GM19023 (cell line): Measurements from ENCODE around the gene RPS6KA4.

ENCODE experiments used
- ATAC-seq: cut with Tn5 transposase; IDR thresholded peaks from one replicate; pipeline ENCODE4 v1.9.1; 2021; ENCODE audit warnings: mild to moderate bottlenecking, moderate library complexity; ENCODE audit not compliant: unreplicated experiment

The RPS6KA4 gene

DNA sequence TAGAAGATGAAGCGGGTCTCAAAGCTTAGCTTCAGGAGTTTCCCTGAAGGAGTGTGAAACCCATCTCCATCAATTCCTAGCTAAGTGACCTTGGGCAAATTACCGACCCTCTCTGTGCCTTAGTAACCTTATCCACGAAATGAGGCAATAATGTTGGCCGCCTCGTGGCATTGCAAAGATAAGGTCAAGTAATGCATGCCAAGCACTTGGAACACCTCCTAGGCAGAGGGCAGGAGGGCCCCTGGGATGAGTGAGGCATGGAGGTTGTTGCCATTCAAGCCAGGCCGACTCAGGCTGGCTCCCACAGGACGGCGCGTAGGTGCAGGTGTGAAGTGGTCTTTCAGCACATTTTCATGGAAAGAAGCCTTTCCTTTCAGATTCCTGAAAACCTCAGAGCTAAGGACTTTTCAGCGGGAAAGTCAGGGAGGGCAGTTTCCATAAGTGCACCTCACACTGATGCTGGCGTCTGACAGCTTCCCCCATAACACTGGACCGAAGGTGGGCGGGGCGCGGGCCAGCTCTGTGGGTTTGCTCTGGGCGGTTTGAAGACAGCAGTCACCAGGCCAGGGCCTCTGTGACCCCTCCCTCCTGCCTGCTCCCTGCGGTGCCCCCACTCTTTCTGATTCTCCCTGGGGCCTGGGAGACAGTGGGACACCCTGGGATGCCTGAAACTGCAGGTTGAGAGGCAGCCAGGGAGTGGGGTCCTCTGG is 25.2 kb downstream of the RPS6KA4 start:
- no peak for ATAC-seq

DNA sequence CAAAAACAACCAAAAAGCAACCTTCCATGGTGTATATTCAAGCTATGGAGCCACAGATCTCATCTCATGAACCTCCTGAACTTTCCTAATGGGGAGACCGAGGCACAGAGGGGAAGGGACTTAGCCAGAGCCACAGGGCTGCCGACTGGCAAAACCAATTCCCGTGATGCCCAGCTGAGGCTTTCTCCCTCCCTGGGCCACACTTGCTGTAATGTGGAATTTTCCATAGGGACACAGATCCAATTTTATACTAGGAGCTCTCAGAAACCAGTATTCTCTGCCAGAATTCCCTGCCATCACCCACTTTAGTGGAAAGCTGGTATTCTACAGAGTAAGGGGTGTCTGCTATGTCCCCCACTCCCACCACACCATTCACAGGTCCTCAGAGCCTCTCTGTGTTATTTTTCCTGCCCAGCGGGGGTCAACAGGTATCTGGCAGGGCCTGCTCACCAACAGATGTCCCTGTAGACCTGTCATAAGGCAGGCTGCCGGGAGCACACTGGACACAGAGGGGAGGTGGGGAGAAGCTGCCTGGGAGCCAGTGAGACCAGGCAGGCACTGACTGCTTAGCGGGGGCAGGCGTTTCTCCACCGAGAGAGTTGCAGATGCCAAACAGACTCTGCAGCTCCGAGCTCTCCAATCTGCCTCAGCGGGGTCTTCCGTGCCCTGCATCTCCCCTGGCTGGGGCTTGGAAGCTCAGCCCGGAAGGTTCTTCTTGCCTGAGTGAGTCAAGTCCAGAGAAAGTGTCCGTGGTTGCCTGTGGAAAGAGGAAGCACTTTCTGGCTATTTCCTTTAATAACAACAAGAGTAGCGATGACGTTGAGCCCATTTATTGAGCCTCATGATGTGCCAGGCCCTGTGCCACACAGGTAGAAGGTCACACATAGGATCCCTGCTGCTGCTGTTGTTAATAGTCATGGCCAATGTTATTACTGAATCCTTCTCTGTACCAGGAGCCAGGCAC is 26.3 kb downstream of the RPS6KA4 start:
- ATAC-seq = no peak

DNA sequence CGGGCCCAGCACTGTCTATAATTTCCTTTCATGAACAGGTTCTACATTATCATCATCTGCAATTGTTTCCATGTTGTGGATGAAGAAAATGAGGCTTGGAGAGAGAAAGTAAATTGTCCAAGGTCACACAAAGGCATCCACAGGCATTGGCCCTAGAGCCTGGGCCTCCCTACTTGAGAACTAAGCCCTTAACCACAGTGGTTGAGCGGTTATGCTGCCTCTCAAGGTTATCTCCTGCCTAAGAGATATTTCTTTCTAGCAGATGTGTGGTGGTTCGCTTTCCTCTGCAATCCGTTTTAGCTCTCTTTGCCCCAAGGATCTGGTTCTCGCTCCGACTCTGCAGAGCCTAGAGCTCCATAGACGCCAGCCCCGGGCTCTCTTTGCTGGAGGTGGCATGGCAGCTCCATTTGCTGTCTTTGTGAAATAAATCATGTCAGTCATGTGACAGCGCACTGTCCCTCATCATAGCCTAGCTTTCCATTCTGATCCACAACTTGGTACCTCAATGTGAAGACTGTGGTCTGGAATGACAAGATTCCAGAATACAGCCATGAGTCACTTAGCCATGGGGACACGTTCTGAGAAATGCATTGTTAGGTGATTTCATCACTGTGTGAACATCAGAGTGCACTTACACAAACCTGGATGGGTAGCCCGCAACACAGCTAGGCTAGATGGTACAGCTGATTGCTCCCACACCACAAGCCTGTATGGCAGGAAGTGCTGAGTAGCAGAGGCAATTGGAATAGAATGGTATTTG is 27.2 kb downstream of the RPS6KA4 start:
- no peak for ATAC-seq

DNA sequence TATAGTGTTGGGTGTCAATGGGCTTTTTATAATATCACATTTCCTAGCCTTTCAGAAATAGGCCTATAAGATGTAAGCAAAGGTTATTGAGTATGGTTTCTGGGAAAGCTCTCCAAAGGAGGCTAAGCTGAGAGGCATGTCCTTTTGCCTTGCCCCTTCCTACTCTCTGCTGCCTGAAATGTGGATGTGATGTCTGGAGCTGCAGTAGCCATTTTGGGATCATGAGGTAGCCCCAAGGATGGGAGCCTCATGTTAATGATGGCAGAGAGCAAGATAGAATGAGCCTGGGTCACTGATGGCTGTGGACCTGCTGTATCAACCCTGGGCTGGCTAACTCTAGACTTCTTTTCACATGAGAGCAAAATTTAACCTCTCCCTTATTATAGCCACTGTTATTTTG is 29.0 kb downstream of the RPS6KA4 start:
- no peak for ATAC-seq

DNA sequence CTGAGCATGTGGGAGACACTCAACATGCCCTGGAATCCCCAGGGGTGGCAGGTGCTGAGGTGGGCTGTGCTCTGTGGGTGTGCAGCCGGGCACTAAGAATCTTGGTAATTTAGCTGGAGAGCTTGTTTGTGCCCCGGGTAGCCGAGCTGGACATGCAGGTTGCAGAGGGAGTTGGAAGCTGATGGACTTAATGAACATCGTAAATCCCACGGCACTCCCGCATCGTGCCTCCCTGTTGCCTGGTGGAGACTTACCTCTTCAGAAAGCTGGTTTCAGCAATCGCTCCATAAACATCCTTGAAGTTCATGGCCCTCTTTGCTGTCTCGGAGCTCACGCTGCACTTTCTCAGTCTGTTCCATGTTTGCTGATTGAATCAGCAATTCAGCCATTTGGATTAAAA is 29.9 kb downstream of the RPS6KA4 start:
- ATAC-seq = no peak

DNA sequence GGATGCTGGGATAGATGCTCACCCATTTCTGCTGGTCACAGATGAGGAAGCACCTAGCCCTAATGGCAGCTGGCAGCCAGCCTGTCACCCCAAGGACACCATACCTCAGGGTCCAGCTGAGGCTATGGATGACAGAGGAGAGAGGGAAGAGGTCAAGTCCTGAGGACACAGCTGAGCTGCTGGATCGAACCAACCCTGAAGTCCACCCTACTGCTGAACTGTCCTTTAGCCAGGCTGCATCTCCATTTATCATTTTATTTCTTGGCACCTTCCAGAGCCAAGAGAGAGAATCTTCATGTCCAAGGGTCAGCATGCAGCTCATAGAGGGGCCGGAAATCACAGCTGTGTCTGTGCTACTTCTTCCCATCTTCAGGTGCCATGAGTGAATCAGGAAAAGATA is 30.9 kb downstream of the RPS6KA4 start:
- no peak for ATAC-seq

DNA sequence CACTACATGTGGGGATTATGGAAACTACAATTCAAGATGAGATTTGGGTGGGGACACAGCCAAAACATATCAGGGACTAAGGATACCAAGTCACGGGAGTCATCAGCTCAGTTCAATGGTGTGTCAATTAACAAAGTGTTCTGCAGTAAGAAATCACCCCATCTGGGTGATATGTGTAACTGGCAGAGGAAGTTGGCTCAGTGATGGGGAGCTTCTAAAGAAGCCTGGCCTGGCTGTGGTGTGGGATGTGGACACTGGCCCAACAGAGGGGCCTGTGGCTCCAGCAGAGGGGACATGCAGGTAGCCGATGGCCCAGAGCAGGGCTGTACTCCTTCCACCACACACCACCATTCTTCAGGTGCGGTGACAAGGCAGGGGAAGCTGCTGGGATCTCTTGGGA is 31.6 kb downstream of the RPS6KA4 start:
- no peak for ATAC-seq

DNA sequence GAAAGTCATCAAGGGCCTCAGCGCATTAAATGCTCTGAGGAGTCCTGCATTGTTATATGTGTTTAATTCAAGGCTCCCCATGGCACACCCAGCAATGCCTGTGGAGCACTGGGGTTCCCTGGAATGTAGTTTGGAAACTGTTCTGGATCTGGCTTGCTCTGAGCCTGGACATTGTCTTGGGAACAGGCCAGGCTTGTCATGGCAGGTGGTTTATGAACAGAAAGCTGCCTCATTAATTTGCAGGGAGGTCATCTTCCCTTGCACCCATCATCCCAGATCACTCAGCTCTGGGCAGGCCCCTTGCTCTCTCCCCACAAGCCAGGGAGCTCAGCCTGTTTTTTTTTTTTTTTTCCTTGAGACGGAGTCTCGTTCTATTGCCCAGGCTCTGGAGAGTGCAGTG is 32.9 kb downstream of the RPS6KA4 start:
- ATAC-seq = no peak

DNA sequence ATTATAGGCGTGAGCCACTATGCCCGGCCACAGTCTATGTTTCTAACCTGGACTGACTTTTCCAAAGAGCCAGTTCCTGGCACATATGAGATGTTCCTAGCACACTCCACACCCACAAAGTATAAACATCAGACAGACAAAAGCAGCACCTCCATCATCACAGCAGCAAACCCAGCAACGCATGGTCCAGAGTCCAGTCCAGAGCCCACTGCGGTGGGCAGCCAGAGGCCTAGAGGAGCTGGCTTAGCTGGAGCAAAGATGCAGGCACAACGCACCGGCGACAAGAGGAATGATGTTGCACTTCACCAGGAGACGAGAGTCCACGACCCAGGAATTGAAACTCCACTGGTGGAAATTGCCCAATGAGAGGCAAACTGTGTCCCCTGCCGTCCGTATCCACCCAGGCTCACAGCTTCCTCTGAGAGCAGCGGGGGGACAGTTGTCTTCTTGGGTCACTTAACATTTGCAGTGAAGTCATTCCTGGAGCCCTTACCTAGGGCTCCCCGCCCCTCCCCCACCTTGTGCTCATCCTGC is 36.6 kb downstream of the RPS6KA4 start:
- ATAC-seq = no peak

DNA sequence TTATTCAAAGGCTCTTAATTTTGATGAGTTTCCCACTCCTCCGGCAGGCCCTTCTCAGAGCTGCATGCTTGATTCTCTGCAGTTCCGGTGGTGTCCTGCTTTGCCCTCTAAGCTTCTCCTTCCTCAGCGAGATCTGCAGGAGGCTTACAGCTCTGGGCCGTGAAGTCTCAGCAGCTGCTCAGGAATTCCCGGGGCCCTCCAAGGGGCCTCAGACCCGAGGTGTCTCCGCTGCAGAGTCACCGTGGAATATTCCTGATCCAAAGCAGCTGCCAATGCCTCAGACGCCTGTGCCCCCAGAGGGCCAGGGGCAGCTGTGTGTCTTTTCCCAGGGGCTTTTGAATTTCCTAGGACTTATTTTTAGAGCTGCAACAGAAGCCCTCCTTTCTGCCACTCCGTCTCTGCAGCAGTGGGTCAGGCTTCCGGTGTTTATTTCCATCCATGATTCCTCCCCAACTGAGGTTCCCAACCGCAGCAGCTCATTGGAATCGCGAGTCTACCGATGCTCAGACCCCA is 37.2 kb downstream of the RPS6KA4 start:
- ATAC-seq = no peak

DNA sequence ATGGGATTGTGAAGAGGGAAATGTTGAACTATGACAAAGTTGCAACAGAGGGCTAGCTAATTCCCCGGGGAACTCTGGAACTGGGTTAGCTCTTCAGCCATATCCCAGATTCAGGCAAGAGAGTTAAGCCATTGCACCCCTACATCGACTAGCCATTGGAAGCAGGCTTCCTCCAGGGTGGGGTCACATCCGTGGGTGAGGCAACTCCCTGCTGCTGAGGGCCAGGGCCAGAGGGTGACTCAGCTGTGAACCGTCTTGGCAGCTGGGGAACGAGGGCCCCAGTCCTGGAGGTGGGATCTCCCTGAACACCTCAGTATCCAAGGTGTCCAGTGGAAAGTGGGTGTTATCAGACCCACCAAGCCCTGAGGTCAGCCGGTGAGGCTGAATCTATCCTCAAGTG is 41.1 kb downstream of the RPS6KA4 start:
- ATAC-seq = no peak

DNA sequence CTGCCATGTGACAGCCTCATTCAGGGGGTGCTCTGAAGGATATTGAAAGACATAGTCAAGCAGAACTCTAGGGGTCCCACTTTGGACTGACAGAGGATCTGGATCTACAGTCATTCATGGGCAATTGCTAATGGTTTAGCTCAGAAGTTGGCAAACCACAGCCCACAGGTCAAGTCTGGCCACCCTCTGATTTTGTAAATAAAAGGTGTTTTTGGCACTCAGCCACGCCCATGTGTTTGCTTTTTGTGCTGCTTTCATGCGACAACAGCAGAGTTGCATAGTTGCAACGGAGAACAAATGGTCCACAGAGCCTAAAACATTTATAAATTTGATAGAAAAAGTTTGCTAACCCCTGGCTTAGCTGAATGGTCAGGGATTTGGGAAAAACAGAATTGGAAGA is 41.7 kb downstream of the RPS6KA4 start:
- no peak for ATAC-seq

DNA sequence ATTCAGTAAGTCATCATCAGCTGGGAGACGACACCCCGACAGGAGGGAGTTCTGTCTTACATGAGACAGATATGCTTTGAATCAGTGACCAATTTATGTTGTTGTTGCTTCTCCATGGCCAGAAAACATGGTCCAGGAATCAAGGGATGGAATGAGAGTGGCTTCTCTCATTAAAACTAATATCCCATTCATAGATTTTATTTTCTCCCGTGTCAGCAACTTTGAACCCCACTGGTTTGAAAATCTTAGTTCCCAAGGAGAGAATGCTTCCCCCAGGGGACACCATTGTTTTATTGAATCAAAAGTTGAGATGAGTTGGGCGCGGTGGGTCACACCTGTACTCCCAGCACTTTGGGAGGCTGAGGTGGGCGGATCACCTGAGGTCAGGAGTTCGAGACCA is 42.8 kb downstream of the RPS6KA4 start:
- no peak for ATAC-seq

DNA sequence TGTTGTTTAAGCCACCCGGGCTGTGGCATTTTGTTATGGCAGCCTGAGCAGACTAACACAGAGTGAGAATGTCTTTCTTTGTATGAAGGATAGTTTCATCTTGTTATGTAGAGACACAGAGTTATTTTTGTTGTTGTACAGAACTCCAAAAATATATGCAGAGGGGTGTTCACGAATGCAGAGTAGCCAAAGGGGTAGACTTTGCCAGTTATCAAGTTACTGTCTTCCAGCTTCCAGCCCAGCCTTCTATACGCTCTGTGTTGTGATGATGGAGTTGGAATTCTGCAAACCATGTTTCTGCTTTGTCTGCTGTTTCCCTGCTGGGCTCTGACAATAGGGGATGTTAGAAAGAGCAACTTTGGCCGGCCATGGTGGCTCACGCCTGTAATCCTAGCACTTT is 44.1 kb downstream of the RPS6KA4 start:
- no peak for ATAC-seq

DNA sequence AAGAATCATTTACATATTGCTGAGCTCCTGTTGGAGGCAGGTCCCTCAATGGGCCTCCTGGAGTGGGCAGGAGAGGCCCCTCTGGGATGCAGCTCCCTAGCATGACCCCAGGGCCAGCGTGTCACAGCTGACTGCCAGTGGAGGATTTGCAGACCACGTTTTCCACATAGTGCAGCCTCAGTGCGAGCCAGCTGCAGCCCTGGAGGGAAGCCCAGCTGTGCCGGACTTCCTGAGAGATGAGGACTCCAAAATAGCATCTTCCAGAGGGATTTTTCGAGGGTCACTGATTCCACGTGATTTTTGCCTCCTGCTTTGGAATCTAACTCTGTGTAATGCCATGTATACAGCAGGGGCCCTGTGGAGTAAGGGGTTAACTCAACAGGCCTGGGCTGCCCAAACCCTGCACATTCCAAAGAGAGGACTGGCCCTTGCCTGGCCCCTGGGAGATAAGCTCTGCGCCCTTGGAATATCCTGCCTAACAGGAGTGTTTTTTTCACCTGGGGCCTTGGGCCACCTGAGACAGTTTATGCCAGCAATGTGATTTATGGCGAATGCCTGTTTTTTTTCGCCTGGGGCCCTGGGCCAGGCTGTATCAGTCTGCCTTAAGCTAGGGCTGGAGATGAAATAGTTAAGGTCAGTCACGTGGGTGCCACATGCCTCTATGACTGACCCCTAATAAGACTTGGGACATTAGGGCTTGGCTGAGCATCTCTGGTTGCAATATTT is 47.4 kb downstream of the RPS6KA4 start:
- no peak for ATAC-seq

DNA sequence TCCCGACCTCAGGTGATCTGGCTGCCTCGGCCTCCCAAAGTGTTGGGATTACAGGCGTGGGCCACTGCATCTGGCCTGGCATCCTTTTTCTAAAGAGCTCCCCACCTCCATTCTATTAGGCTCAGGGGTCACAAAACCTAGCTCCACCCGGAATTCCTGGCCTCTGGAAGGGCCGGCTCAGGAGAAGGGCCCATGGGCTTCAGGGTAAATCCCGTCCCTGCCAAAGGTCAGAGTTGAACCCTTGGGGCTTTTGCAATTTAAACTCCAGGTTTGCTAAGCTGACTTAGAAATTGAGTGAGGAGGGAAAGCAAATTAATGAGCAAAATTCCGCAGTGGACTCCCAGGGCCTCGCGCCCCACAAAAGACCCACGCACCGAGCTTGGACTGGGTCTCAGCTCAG is 48.3 kb downstream of the RPS6KA4 start:
- no peak for ATAC-seq

DNA sequence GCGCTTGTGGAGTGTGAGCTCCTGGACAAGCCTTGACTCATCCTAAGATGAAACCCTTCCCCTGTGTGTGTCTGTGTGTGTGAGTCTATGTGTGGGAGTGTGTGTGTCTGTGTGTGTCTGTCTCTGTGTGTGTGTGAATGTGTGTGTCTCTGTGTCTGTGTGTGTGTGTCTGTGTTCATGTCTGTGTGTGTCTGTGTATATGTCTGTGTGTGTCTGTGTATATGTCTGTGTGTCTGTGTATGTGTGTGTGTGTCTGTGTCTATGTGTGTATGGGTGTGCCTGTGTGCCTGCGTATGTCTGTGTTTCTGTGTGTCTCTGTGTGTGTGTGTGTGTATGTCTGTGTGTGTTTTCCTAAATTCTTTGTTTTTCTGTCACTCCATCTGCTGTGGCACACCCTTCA is 48.7 kb downstream of the RPS6KA4 start:
- no peak for ATAC-seq

DNA sequence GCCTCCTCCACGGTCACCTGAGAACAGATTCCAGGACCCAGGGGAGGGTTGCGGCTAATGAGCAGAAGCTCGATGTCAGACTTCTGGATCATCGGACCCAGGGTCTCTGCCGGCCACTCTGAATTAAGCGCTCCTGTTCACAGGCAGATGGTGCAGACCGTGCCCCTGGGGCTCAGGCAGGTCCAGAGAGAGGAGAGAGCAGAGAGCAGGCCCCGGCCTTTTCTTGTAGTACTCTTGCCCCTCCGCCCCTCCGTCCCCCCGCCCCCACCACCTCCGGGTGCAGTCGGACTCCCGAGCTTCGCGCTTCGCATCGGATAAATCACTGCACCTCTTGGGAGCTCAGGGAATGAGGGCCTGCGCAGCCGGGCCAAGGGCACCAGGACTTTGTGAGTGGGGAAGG is 50.3 kb downstream of the RPS6KA4 start:
- ATAC-seq = no peak

DNA sequence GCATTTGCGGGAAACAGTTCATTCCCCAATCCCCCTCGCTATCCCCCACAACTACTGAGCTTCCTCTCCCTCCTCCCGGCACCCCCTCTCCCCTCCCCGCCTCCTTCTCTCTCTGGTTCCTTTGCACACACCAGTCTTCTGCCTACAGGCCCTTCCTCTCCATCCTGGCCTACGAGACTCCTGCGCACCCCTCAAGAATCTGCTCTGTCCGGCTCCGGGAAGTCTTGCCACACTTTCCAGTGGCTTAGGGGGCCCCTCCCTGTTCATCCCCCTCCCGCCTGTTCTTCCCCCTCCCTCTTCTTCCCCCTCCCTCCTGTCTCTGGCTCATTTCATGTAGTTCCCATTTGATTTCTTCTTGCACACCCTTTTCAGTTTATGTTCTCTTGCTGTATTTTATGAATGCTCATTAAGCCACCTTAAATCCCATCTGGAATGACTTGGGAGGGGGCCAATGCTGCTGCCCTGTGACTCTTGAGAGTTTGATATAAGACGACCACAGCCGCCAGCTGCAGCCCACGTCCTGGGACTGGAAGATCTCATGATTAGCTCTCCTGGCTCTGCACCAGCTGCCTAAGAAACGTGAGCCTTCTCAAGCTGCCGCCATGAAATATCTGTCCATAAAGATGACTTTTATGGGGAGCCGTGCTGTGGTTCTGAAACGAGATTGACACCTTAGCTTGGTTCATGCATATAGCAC is 50.9 kb downstream of the RPS6KA4 start:
- ATAC-seq = no peak

DNA sequence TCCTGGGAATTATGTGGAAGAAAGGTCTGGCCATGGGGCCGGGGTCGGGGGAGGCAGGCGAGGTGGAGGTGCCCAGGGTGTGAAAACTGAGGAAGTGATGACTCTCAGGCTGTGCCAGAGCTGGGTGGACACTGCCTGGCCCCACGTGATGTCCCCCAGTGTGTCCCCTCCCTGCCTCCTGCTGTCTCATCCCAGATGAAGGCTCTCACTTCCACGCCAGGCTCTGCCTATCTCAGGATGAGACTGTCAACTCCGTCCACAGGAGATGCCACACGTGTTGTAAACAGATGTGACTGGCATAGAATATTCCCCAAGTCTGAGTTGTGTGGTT is 51.4 kb downstream of the RPS6KA4 start:
- no peak for ATAC-seq
